ENCODE results near the gene NPAS2.

DNA sequence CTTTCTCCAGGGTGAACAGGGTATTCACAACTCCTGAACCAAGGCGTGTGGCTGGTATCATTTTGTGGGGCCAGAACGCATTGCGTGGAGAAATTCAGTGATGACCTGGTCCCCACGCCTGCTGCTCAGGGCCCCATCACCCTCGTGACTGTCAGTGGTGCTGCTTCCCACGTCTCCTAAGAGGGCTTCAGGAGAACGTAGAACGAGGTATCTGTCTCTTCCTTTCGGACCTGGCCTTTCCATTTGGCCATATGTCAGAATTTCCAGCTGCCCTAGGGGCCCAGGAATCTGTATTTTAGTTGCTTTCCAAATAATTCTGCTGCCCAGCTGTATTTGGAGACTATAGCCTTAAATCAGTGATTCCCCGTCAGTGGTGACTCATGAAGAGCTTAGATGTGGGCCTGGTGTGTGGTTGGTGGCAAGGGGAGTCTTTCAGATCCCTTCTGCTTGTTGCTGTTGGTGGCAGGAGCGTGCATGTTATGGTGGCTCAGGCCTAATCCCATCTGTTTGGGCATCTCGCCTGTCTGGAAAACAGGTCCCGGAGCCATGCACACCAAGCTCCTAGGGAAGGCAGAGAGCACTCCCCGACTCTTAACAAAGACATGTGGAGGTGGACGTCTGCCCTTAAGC lies 56.4 kb downstream of the NPAS2 start:
- TF ChIP-seq, protein P1, sequence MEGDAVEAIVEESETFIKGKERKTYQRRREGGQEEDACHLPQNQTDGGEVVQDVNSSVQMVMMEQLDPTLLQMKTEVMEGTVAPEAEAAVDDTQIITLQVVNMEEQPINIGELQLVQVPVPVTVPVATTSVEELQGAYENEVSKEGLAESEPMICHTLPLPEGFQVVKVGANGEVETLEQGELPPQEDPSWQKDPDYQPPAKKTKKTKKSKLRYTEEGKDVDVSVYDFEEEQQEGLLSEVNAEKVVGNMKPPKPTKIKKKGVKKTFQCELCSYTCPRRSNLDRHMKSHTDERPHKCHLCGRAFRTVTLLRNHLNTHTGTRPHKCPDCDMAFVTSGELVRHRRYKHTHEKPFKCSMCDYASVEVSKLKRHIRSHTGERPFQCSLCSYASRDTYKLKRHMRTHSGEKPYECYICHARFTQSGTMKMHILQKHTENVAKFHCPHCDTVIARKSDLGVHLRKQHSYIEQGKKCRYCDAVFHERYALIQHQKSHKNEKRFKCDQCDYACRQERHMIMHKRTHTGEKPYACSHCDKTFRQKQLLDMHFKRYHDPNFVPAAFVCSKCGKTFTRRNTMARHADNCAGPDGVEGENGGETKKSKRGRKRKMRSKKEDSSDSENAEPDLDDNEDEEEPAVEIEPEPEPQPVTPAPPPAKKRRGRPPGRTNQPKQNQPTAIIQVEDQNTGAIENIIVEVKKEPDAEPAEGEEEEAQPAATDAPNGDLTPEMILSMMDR (conservative IDR thresholded peaks at IDR 0.05; ENCODE audit: low read length): no peak
- TF ChIP-seq EZH2phosphoT487 (IDR thresholded peaks at IDR 0.05; ENCODE audit: borderline replicate concordance): no peak

Measured in Loucy (cell line).